Uterus (tissue), 2 donors: ENCODE results near the gene LEFTY1.

ENCODE experiments used
- CTCF ChIP-seq, 4 experiments: fragments of 200-600 bp in 2 of 4; fragments of 450-650 bp in 2 of 4; sonication (generic) in 2 of 4; IDR thresholded peaks; one replicate each; pipeline ENCODE4 v1.5.1; 2016 to 2019; ENCODE audit warnings: antibody characterized with exemption in 4 of 4, mild to moderate bottlenecking in 2 of 4, moderate library complexity in 1 of 4
- POLR2A ChIP-seq, 2 donors: fragments of 450-650 bp; IDR thresholded peaks; one replicate each; pipeline ENCODE4 v1.6.1; 2016; ENCODE audit warnings: antibody characterized with exemption in 2 of 2, mild to moderate bottlenecking in 1 of 2, moderate library complexity in 1 of 2

- TF ChIP-seq CTCF (IDR thresholded peaks at IDR 0.05) (no peak), POLR2A (IDR thresholded peaks at IDR 0.05) (no peak)
Observed at GRCh38 chr1:225850370-225850769, 38.6 kb downstream of the LEFTY1 start.
